Nephron (organoid): ENCODE data around the gene ADAMTSL3.

Experiments
- H3K27ac Mint-ChIP-seq, 3 experiments: 2 replicates each; pipeline ENCODE4 v1.8.0; 2020; ENCODE audit warnings: mixed read lengths in 3 of 3, mild to moderate bottlenecking in 2 of 3, moderate library complexity in 1 of 3
- H3K27me3 Mint-ChIP-seq: 2 replicates; pipeline ENCODE4 v1.8.0; 2021; ENCODE audit warnings: low read depth, mild to moderate bottlenecking, moderate library complexity, mixed read lengths
- H3K36me3 Mint-ChIP-seq: 2 replicates; pipeline ENCODE4 v1.8.0; 2020; ENCODE audit warnings: low read depth, mixed read lengths
- H3K4me1 Mint-ChIP-seq: 2 replicates; pipeline ENCODE4 v1.8.0; 2020; ENCODE audit warnings: mixed read lengths
- H3K4me3 Mint-ChIP-seq, 3 experiments: 2 replicates each; pipeline ENCODE4 v1.8.0; 2020; ENCODE audit warnings: mild to moderate bottlenecking in 3 of 3, mixed read lengths in 3 of 3, moderate library complexity in 2 of 3
- H3K9me3 Mint-ChIP-seq: 2 replicates; pipeline ENCODE4 v1.8.0; 2020; ENCODE audit warnings: mixed read lengths
- TF ChIP-seq, protein P1 (sequence below), 3 experiments: fragments of 200-600 bp; sonication (generic); IDR thresholded peaks; one replicate each; pipeline ENCODE4 v1.5.0; 2021; ENCODE audit warnings: antibody characterized with exemption in 3 of 3; ENCODE audit not compliant: unreplicated experiment in 3 of 3

ADAMTSL3 gene

GRCh38 chr15:83926116-83926515 lies 272.2 kb downstream of the ADAMTSL3 start:
- H3K9me3 Mint-ChIP-seq = no peaks in the 10 kb centered on the region
- H3K4me1 Mint-ChIP-seq = peaks cover 17% of the 10 kb centered on the region
- no peak overlapping the region for H3K4me3 Mint-ChIP-seq
- no peak overlapping the region for H3K27ac Mint-ChIP-seq
- no peaks in the 10 kb centered on the region for H3K27me3 Mint-ChIP-seq
- no peaks in the 10 kb centered on the region for H3K36me3 Mint-ChIP-seq
- TF ChIP-seq, protein P1, sequence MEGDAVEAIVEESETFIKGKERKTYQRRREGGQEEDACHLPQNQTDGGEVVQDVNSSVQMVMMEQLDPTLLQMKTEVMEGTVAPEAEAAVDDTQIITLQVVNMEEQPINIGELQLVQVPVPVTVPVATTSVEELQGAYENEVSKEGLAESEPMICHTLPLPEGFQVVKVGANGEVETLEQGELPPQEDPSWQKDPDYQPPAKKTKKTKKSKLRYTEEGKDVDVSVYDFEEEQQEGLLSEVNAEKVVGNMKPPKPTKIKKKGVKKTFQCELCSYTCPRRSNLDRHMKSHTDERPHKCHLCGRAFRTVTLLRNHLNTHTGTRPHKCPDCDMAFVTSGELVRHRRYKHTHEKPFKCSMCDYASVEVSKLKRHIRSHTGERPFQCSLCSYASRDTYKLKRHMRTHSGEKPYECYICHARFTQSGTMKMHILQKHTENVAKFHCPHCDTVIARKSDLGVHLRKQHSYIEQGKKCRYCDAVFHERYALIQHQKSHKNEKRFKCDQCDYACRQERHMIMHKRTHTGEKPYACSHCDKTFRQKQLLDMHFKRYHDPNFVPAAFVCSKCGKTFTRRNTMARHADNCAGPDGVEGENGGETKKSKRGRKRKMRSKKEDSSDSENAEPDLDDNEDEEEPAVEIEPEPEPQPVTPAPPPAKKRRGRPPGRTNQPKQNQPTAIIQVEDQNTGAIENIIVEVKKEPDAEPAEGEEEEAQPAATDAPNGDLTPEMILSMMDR (IDR thresholded peaks at IDR 0.05; ENCODE audit: unreplicated experiment in 3 of 3) = no peak

DNA sequence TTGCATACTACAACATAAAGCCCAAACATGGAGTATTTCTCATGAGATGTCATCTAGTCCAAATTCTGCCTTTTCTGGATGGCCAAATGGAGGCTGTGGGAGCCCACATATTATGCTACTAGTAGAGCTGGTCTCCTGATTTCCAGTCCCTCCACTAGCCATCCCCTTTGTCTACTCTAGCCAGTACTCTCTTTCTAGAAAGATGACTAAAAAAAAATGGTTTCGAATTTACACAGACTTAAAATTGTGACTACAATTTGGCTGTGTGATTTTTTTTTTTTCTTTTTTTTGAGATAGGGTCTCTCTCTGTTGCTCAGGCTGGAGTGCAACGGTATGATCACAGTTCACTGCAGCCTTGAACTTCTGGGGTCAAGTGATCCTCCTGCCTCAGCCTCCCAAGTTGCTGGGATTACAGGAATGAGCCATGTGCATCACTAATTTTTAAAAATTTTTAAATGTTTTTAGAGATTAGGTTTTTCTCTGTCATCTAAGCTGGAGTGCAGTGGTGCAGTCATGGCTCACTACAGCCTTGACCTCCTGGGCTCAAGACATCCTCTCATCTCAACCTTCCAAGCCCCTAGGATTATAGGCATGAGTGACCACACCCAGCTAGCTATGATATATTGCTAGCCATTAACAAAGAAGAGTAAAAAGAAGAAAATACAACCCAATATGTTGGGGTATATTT lies 273.9 kb downstream of the ADAMTSL3 start:
- TF ChIP-seq, protein P1 (IDR thresholded peaks at IDR 0.05; ENCODE audit: unreplicated experiment in 3 of 3) = no peak
- H3K4me3 Mint-ChIP-seq = no peak overlapping the region

DNA sequence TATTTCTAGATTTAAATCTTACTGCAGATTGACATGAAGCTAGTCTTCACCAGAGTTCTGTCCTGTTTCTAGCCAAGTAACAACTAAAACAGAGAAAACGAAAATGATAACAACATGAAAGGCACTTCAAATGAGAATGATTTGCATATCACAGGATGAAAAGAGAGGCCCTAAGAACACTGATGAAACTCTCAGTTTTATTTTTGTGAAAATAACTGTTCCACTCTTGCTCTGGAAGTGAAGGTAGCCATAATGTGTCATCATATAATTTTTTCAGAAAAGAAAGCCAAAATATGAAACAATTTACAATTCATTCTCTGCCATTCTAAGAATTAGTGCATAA lies 274.4 kb downstream of the ADAMTSL3 start:
- H3K27ac Mint-ChIP-seq = no peak overlapping the region
- peaks cover 10% of the 10 kb centered on the region for H3K4me1 Mint-ChIP-seq
- no peak overlapping the region for H3K4me3 Mint-ChIP-seq
- peaks cover 6% of the 10 kb centered on the region for H3K9me3 Mint-ChIP-seq
- H3K27me3 Mint-ChIP-seq = no peaks in the 10 kb centered on the region
- no peaks in the 10 kb centered on the region for H3K36me3 Mint-ChIP-seq
- TF ChIP-seq, protein P1 (IDR thresholded peaks at IDR 0.05; ENCODE audit: unreplicated experiment in 3 of 3) = no peak

More for the DNA sequence above, 273.9 kb downstream of the ADAMTSL3 start:
- Mint-ChIP-seq H3K4me1 (peaks cover 12% of the 10 kb centered on the region), H3K27me3 (no peaks in the 10 kb centered on the region), H3K9me3 (peaks cover under 1% of the 10 kb centered on the region), H3K27ac (no peak overlapping the region), H3K36me3 (no peaks in the 10 kb centered on the region)

DNA sequence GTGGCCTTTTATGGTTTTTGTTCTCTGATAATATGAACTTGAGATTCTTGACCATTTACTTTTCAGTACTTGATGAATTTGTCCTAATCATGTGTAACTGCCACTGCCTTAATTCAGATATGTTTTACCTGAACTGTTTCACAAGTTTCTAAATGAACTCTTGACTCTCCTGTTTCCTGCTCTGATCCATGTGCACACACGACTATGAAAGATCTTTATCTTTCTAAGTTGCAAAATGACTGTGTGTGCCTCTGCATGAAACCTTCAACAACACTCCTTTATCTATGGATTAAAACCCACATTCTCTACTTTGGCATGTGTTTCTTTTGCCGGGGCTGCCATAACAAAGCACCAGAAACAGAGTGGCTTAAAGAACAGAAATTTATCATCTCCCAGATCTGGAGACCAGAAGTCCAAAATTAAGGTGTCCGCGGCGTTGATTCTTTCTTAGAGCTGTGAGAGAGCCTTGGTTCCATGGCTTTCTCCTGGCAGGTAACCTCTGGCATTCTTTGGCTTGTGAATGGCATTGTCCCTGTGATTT lies 275.0 kb downstream of the ADAMTSL3 start:
- Mint-ChIP-seq H3K9me3 (peaks cover 6% of the 10 kb centered on the region), H3K27me3 (no peaks in the 10 kb centered on the region), H3K36me3 (no peaks in the 10 kb centered on the region), H3K27ac (no peak overlapping the region), H3K4me1 (peaks cover 10% of the 10 kb centered on the region), H3K4me3 (no peak overlapping the region)
- TF ChIP-seq, protein P1 (IDR thresholded peaks at IDR 0.05; ENCODE audit: unreplicated experiment in 3 of 3) = no peak

GRCh38 chr15:83929619-83930018 lies 275.7 kb downstream of the ADAMTSL3 start:
- peaks cover 7% of the 10 kb centered on the region for H3K9me3 Mint-ChIP-seq
- H3K27ac Mint-ChIP-seq = no peak overlapping the region
- H3K4me3 Mint-ChIP-seq = no peak overlapping the region
- TF ChIP-seq, protein P1 (IDR thresholded peaks at IDR 0.05; ENCODE audit: unreplicated experiment in 3 of 3) = no peak
- peaks cover 10% of the 10 kb centered on the region for H3K4me1 Mint-ChIP-seq
- H3K36me3 Mint-ChIP-seq = no peaks in the 10 kb centered on the region
- no peaks in the 10 kb centered on the region for H3K27me3 Mint-ChIP-seq
